Activated T-cell treated with anti-CD3 and anti-CD28 coated beads for 1 hour (primary cell): Measurements from ENCODE around the gene TRNT1.

ENCODE experiments used
- DNase-seq: peaks from one replicate; pipeline ENCODE4 v3.0.0-alpha.2; 2020; ENCODE audit warnings: low read depth

TRNT1 gene

DNA sequence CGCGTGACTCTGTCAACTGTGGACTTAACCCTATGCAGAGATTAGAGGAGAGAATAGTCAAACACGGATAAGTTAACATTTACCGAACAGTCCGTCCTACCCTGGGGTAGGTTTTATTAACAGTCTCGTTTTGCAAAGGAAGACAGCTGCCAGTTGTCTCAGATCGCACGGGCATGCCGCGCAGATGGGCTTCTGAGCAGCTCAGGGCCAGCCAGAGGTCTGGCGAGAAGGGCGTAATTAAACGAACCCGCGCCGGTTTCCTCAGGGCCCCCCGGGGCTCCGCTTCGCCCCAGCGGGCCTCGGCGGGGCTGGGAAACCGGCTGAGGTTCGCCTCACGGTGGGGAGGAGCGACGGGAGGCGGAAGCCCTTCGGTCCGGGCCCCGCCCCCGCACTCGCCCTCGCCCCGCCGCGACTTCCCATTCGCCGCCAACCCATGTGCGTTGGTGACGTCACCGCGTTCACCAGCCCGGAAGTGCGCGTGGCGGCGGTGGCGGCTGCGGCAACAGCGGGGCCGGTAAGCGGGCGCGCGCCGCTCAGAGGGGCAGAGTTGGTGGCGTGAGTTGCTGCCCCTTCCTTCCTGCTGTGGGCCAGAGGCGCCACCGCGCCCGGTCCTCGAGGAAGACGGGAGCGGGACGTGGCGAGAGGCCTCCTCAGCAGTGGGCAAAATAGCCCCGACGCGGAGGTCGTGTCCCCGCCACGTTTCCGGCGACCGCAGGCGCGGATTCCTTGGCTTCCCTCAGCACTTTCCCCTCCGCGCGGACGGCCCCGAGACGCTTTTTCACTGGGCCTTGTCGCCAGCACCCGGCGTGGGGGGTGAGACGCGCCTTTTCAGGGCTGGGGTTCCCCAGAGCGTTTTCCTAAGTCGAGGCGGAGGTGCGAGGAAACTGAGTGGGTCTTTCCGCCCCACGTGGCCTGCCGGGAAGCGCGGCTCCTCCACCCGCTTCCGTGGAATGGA, at the start of gene TRNT1:
Gene TRNT1, plus strand, starts transcription at position 464 of the 955 bp plus-strand sequence. CDS start 2,101 bp downstream, outside the sequence.
- peak; percentile 95 for DNase-seq

DNA sequence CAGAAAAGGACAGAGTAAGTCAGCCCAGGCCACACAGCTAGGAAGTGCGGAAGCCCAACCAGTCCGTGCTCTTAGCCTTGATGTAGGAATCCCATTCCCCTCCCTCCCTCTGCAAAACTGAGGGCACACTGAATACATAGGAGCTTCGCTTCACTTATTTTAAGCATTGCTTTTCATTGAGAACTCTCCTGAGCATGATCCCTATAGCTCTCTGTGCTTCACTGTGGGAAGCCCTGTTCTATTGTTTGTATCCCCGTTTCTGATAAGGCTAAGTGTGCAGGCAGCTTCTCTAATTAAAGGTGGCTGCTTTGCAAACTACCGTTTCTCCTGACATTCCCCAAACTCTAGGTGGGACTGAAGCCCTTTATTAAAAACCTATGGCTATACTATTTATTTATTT, 46.4 kb upstream of the TRNT1 start:
- DNase-seq, result no peak

DNA sequence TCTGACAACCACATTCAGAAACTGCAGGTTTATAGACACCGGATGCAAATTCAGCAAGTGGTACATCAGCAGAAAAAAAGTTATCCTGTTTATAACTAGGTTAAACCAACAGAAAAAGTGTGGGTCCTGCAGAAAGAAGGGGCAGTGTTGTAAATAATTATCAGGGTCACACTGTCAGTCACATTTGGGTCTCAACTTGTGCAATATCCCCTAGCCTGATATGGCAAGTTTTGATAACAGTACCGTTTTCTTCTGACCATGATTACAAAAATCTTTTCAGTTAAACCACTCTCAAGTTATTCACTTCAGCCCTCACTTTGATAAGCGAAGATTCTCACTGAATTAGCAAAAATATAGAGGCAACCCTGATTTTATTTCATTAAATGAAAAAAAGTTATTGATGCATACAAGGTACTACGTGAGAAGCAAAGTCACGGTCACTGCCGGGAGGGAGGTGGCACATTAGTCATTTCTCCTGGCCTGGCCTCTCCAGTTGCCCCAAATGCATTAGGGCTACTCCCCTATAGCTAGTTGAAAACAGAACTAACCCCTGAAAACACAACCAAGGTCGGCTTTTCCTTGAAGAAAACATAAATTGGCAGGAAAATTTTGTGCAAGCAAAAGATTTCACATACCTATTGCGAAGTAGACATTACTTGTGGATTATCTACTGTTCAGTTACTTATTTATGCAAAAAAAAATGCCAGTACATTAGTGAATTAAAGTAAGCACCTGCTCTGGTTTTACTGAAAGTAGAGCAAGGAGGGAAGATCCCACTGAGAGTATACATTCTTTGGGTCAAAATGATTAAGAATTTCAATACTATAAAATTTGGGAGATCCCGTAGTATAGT, 45.1 kb upstream of the TRNT1 start:
- no peak for DNase-seq

DNA sequence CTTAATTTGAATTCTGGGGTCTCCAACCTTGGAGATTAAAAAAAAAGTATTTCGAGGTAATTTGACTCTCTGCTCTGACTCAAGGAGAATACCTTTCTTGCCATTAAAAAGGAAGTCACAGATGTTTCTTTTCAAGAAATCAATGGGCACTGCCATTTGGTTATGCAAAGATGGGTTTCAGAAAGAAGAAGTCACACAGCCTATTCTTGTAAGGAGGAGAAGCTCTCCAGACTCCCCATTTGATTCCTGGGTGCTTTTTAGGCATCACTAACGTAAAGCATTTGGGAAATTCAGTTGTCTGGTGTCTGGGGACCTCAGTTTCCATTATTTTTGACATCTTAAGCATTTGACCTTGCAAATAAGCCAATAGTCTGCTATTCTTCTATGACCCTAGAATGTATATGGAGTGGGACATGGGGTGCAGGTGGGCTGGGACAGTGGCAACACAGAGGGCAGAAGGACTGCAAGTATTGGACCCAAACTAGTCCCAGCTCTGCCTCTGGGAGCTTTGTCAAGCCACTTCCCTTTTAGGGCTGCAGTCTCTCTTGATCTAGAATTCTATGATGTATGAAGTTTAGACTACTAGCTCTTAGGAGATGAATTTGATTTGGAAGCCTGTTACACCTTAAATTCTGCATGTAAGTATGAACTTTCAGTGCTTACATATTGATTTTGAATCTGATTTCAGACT, 44.4 kb upstream of the TRNT1 start:
- DNase-seq, result no peak

DNA sequence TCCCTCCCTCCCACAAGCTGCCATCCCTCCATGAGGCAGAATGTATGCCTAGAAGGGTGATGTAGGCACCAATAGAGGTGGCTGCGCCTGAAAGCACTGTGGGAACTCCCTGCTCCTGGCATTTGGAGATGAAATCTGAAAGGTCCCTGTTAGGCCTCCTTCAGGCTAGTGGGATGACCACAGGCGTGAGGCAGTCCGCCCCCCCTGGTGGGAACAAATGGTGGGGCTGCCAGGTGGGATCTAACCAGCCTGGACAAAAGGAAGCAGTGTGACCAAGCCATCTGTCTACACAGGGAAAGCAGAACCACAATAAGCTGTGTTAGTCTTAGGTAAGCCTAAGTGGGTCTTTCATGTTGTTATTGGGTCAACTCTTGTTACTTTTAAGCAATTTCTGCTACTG, 41.9 kb upstream of the TRNT1 start:
- DNase-seq, result no peak

DNA sequence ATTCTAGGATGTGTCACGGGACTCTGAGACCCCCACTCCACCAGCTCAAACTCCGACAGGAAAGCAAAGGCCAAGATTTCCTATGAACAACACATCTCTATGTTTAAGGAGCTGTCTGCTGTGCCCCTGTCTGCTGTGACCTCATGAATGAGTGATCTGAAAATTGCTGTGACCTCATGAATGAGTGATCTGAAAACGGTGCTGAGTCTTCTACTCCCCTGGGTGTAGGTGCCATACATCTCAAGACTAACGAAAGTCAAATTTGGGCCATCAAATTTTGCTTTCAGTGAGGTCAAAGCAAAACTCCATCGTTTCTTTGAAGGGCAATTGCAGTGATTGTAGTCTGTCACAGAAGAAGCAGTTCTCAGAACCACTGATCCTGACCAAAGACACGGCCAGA, 41.0 kb upstream of the TRNT1 start:
- DNase-seq, result no peak

DNA sequence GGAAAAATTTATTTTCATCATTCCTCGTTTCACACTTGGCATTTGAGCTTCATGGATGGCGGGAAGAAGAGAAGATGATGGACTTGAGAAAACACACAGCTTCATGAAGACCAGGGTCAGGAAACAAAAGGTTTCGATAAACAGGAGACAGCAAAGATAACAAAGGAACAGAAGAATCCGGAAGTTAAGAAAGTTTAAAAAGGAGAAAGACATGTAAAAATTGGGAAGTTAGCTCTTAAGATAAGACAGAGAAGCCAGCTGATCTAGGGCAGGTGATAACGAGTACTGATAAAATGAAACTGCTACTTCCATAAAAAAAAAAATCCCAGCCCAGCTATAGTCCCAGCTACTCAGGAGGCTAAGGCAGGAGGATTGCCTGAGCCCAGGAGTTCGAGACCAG, 40.5 kb upstream of the TRNT1 start:
- no peak for DNase-seq

DNA sequence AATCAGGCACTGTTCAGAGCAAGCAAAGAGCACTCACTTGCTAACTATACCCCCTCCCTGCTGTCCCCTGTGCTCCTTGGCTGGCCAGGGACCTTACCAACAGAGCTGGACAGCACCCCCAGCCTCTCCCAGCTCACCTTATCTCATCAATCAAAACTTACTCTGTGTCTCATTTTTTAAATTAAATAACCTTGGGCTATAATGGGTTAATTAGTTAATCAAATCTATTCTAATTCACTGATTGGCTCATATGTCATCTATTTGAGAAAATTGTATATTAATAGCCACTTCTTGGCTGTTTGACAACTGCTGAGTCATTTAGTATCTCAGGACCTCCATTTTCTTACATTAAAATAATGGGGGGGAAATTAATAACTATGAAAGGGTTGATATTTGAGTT, 39.5 kb upstream of the TRNT1 start:
- DNase-seq, result no peak

DNA sequence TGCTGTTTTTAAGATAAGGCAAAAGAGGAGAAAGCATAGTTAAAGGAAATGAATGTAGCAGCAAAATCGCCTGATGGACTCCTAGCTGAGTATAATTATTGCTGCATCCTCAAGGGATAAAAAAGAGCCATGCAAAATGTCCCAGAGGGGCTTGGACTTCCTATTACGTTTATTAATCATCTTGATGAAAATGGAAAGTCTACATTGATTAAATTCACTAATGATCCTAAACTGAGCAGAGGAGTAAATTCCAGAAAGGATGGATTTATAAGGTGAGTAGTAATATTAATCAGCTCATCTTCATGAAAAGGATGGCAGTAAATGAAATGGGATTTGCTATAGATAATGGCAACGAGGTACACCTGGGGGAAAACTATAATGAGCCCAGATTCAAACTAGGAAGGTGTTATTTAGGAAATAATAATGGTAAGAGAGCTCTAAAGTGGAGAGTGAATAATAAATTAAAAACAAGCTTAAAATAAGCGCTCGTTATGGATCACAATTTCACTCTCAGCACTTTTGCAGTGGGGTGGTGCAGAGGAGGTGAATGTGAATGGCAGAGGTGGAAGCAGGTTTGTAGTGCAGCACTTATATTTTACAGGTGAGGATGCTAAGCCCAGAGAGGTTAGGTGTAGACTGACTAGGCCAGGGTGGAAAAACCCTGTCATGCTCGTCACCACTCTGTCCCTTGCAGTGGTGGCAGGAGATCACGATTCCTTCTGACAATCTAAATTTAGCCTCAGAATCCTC, 38.8 kb upstream of the TRNT1 start:
- DNase-seq, result no peak

DNA sequence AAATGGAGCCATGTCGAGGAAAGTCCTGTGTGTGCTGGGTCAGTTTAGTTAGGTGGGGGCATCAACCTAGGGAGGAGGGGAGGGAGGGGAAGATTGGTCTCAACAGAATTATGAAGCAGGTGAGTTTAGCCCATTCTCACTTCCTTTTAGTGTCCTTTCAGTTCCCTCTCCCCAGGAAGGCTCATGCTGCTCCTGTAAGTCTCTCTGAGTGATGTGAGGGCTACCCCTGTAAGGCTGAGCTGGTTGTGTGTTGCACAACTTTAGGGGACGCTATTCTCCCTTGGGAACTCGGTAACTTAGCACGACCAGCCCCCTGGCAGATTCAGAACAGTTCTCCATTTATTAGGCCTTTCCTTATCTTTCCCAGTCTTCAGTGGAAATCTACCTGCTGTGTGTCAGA, 37.7 kb upstream of the TRNT1 start:
- no peak for DNase-seq

DNA sequence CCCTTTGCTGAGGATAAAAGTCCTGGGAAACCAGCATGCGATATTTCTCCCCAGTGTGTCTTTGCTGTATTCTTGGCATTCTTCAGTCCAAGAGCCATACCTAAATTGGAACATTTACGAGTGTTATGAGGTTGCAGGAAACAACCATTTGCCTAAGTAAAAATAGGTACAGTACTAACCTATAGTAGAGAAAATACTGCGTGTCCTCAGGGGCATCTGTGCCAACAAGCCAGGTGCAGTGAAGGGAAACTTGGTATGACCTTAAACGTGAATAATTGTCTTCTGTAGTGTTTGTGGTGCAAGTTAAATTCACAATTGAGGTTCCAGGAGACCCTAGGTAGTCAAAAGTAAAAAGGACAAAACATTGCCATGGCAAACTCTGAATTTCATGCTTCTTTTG, 28.8 kb upstream of the TRNT1 start:
- no peak for DNase-seq

DNA sequence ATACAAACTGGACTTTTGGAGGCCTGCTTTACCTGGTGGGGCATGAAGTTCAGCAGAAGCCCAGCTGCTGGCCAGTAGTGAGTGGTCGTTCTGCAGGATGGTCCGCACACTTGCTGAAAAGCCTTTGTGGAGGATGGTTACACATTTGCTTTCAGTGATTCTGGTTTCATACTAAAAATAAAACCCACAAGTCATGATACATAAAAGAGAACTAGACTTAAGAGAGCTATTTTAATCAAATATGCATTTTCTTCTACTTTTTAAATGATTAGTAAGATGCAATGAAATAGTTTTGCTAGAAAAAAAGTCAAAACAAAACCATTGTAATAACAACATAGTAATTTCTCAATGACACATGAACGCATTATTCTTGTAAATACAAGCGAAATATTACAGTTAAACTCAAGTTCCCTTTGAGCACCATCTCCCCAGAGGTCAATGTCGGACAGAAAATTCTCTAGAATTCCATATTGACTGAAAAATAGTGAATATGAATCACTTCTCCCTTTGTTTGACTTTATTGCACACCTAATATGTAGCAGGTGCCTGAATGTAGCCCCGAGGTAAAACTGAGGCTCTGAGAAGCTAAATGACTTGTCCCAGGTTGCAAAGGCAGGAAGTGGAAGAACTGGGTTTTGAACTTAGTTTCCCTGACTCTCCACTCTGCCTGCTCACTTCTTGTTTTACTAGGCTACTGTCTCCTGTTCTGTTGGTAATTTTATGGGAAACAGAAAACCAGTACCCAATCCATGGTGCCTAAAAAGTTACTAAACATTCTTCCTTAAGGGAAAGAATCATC, 24.9 kb upstream of the TRNT1 start:
- no peak for DNase-seq

DNA sequence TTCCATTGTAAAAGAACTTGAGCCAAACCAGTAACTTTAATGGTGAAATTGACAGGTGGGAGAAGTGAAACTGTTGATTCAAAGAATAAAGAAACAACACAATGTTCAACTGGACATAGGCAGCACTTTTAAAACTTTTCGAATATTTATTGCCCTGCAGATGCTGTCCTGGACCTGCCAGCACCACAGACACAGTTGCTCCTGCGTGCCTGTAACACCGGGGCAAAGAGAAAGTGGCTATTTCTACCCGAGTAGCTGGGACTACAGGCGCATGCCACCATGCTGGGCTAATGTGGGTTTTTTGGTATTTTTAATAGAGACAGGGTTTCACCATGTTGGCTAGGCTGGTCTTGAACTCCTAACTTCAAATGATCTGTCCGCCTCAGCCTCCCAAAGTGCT, 24.0 kb upstream of the TRNT1 start:
- DNase-seq, result no peak

DNA sequence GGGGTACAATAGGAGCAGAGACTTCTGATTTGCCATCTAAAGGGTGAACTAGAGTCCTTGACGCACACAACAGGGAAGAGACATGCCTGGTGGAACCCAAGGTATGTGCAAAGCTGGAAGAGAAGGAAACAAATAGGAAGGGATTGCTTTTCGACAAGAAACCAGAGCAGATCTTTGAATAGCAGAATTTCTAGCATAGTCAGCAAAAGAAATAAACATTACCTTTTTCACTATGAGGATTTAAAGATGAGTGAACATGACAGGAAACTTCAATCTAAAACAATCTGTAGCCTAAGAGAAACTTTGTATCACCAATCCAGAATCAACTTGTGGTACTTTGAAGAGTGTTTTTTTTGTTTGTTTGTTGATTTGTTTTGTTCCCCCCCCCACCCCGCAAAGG, 21.5 kb upstream of the TRNT1 start:
- DNase-seq, result no peak

DNA sequence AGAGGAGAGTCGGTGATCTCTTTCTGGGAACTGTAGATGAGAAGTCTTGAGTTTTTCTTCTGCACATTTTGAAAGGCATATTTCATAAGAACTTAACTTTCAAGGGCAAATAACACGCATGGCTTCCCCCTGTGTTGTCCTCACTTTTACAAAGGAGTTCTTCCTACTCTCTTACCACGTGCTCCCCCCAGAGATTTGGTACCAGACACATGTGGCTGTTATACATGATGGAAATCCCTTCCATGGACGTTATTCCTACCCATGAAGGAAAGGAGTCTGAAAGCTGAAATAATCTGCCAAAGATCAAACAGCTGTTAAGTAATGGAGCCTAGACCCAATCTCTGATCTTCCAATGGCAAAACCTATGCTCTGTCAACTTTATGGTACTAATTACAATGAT, 20.9 kb upstream of the TRNT1 start:
- no peak for DNase-seq

DNA sequence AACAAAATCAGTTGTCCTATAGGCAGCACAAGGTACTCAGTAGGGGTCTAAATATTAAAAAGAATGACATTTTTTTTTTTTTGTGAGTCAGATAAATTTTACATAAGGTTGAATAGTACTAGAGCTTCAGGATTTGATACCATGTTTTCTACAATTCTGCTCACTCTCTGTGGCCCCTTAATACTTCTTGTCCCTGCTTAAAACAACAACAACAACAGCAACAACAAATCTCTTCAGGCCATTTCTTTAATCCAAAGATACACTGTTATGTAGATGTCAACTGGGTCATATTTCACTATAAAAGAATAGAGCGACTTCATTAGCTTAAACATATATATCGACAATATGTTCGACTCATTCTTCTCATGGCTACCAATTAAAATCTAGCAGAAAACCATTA, 19.6 kb upstream of the TRNT1 start:
- no peak for DNase-seq

DNA sequence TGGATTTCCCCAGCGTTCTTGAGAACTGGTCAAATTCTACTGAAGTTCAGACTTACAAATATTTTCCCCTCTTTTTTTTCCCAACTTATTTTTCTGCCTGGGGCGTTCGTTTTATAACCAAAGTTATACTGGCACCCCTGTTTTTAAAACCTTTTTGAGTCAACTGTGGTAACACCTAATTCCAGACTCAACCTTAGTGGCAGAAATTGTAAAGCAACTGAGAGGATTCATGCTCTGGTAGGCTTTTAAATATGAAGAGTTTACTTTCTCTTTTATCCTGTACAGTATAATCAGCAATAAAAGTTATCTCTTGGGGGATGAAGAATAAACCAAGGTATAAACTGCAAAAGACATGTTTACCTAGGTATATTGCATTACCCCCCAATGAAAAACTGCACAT, 18.9 kb upstream of the TRNT1 start:
- no peak for DNase-seq

DNA sequence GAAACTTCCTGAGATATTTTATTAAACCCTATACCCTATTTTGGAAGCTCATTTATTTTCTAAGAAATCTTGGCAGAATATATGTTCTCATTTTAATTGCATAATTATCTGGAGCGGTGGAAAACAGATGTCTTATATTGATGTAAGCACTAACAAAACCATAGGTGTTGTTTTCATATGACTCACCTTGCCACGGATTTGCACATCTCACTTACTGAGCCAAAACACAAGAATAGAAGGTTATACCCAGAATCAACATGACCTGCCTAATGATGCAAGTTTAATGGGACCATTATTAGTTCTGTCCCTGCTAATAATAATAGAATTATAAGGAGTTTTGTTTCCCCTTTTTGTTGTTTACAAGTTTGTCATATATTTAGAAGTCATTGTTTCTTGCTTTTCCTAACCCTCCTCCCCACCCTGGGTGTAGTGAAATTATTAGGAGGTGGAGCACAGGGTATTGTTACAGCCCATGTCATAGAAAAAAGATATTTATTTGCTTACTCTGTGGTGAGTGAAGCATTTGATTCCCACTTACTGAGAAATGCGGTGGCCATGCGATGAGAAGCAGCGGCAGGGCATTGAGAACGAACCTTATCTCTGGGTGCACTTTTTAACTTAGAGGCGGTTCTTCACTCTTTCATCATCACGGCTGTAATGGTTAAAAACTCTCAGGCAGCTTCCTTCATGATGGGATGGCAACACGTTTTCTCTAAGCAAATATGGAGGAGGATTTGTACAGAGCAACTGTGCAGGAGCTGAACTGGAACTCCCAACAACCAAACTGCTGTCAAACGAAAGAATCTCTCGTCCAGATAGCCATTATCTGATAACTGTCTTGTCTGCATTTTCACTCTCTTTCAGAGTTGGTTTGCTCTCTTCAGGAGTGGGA, 17.1 kb upstream of the TRNT1 start:
- DNase-seq, result no peak

DNA sequence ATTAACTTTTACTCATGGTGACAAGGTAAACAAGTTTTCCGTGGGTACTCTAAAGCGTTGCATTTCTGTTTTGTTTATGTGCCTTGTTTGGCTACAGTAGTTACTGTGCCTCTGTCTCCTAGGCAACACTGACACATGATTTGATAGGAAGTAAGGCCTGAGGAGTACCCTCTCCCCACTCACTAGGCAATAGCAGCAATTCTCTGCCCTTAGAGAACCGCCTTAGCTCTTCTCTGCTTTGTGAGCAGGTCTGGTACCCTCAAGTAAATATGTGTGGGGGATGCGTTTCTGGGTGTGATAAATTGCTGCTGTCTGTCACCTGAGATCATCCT, 16.5 kb upstream of the TRNT1 start, which contains the start of gene IL5RA:
Gene IL5RA, minus strand, starts transcription at position 76 of the 332 bp plus-strand sequence. CDS start 5,390 bp downstream, outside the sequence.
- no peak for DNase-seq
